GF-D8 (cell line): ENCODE measurements around the gene TRABD.
"Not testable (repeated sequence)": the region's sequence is repeated elsewhere in the genome, so short reads cannot be mapped to it uniquely, and the experiment has no call there.

Experiments
- DNase-seq: peaks from one replicate; lab custom pipeline; 2025; lab: John Stamatoyannopoulos, UW

TRABD gene

DNA sequence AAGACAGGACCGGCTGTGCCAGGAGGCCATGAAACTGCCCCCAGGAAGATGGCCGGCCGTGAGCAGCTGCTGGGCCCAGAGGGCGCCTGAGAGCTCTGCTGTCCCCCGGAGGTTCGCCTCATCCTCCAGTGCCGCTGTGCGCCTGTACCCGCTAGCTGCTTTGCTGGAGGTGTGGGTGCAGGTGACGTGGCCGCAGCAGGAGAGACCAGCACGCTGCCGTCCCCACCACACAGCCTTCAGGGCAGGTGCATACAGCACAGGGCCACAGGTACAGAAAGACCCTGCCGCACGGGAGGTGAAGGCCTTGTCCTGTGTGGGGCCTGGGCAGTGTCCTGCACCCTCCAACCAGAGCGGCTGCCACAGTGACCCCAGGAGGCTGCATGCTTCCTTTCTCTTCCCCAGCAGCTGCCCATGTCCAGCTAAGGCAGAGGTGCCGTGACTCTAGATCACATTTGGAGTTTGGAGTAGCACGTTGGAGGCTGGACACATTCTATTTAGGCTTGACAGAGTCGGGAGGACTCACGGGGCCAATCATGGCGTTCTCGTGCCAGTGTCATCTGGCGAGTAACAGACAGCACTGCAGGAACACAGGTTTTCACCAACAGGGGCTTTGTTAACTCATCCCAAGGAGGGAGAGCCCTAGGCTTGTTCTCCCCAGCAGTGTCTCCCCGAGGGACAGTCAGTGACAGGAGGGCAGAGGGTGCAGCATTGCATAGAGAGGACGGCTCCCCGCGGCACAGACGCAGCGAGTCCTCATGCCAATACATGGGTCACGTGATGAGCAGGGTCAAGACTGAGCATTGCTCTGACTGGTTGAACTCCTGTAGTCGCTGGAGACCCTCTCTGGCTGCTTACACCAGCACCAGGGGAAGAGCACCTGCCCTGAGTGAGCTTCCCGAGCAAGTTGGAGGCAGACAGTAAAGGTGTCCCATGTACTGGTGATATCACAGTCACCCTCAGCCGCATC is 33.9 kb upstream of the TRABD start:
- DNase-seq, result no peak

DNA sequence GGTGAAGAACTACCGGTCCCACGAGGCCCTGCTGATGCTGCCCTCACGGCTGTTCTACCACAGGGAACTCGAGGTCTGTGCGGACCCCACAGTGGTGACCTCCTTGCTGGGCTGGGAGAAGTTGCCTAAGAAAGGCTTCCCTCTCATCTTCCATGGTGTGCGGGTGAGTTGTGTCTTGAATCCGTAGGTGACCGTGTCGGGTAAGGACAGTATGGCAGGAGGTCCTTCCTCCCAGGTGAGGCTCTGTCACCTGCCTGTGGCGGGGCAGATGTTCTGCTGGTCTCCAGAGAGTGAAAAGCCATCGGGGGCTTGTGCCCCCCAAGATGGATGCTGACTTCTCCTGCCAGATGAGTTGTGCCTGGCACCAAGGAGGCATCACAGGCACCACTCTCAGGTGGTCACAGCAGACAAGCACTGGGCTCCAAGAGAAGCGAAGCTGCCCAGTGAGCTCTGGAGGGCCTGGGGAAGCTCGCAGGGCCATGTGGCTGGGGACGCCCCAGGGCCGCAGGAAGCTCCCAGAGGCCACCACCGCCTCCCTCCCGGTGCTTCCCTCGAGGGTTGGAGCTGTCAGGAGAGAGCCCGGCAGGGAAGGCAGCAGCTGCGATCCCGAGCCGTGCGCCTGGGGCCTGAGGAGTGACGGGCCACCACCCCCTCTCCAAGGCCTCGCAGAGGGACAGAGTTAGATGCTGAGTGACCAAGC is 32.5 kb upstream of the TRABD start:
- DNase-seq, result no peak

DNA sequence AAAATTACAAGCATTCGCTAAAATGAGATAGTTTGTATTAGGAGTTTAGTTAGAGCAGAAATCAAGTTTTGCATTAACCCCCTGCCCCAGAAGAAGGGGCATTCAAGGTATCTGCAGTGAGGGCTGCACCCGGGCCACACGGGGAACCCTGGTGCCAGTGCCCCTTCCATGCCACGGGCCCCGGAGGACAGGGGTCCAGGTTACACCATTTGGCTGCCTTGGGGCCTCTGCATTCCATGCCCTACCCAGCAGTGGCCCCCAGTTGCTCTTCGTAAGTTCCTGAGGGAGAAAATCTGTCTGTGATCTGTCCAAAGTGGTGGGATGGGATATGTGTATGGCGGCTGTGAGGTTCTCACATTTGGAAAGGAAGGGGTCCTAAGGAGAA is 32.0 kb upstream of the TRABD start:
- no peak for DNase-seq

DNA sequence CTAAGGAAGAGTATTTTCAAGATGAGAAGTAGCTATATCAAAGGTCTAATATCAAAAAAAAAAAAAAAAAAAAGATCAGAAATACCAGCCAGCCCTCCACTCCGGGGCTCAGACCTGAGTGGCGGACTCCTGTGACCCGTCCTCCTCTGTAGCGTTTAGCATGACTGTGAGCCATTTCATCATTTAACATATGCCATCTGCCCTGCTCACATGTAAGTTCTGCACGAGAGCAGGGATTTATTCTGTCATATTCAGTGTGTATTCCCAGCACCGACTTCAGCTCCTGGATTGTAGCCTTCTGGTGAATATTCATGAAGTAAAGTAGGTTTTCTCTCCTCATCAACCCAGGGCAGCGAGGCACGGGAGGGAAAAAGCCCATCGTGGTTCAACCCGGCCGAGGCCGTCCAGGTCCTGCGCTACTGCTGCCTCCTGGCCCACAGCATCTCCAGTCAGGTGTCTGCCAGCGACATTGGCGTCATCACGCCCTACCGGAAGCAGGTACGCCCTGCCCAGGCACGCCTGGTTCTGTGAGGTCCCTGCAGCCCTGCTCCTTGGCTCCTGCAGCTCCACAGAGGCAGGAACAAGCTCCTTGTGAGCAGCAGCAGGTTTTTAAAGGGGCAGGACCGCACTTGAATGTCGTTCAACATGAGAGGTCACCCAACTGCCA is 27.9 kb upstream of the TRABD start:
- DNase-seq, result no peak

DNA sequence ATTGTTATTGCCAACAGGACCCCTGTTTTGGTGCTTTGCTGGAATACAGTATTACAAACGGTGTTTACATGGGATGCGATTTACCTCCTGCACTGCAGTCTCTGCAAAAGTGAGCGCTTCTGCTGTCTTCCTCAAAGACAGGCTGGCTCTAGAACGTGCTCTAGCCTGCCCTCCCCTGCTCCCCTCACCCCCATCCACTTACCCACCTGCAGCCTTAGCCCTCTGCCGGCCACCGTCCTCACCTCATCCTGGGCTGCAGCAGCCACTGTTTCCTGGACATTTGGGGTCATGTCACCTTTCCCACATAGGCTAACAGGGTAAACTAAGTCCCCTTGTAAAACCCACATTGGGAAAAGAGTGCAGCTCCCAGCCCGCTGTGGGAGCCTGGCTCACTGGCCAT is 24.8 kb upstream of the TRABD start:
- no peak for DNase-seq

DNA sequence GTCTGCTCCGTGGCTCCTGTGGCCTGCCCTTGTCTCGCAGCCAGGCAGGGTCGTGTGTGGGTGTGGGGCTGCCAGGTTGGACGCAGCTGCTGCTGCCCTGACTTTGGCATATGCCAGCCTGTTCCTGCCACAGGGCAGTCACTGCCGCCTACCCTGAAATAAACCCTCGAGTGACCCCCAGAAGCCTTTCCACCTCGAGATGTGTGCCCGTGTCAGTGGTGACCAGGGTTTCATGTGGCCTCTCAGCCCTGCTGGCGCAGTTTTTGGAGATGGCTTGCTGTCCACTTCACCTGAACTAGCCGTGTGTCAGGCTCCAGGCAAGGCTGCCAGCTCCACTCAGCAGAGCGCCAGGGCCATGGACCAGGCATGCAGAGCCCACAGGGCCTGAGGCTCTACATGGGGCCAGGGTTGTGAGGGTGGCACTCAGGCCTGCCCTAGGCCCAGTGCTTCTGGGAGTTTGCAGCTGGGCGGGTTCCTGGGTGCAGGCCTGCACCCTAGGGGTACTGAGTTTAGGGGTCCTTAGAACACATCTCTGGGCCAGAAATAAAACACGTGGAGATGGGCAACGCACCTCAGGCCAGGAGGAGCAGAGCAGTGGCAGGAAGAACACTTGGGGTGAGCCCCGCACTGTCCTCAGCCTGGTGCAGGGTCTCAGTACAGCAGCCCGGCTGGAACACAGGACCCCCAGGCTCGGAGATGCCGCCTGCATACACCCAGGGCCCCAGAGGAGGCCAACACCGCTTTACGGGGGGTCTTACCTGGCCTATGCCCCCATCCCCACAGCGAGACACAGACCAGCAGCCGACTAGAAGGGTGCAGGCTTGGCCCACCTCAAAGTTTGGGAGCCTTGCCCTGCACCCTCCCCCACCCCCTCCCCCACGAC is 24.0 kb upstream of the TRABD start:
- no peak for DNase-seq

DNA sequence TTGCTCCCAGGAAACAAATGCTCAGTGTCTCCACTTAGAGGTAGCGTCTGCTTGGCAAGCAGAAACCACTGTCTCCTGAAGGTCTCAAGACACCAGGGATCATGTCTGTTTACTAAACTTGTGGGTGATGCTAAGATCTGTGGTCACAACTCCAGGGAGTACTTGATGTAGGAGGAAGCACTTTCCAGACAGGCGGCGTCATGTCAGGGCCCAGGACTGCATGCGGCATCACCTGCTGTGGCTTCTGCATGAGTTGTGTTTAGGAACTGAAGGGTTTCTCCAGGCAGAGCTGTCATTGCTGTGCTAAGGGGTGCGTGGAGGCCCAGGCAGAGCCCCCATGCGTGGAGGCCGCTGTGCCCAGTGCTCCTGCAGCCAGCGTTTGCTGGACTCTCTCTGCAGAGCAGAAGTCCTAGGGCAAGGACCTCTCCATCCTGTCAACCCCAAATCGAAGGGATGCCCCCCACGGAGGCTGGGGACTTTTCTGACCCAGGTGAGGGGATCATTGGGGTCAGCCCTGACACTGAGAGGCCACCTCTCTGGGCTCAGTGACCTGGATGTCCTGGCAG is 23.2 kb upstream of the TRABD start:
- no peak for DNase-seq

DNA sequence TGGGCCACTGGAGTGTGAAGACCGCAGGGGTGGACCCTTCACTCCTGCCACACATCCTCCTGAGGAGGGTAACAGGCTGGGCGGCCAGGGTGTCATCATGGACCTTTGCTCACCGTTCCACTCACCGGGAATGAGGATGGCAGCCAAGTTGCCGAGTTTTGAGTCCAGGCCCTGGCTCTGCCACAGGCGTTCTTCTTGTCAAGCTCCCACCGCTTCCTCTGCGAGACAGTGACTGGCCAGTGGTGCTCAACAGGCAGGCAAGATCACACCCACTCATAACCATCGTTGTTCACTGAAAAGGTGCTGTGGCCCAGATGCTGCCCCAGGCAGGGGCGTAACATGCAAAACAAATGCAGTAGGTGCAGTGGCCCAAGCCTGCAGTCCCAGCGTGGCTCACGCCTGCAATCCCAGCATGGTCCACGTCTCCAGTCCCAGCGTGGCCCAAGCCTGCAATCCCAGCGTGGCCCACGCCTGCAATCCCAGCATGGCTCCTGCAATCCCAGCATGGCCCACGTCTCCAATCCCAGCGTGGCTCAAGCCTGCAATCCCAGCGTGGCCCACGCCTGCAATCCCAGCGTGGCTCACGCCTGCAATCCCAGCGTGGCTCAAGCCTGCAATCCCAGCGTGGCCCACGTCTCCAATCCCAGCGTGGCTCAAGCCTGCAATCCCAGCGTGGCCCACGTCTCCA is 20.1 kb upstream of the TRABD start:
- DNase-seq, result no peak

DNA sequence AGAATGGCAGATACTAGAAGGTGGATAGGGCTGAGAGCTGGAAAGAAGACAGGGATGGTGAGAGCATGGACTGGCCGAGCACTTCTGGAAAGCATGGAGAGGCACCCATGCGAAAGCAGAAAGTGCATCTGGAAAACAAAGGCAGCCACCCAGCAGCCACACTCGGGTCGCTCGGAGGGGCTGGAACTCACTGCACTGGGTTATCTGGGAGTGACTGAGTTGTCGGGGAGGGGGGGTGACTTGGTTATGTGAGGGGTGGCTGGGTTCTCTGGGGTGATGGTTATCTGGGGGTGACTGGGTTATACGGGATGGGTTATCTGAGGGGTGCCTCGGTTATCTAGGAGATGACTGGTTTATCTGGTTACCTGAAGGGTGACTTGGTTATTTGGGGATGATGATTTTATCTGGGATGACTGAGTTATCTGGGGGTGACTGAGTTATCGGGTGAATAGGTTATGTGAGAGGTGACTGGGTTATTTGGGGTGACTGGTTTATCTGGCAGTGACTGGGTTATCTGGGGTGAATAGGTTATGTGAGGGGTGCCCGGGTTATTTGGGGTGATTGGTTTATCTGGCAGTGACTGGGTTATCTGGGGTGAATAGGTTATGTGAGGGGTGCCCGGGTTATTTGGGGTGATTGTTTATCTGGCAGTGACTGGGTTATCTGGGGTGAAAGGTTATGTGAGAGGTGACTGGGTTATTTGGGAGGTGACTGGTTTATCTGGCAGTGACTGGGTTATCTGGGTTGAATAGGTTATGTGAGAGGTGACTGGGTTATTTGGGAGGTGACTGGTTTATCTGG is 17.8 kb upstream of the TRABD start:
- DNase-seq, result no peak

DNA sequence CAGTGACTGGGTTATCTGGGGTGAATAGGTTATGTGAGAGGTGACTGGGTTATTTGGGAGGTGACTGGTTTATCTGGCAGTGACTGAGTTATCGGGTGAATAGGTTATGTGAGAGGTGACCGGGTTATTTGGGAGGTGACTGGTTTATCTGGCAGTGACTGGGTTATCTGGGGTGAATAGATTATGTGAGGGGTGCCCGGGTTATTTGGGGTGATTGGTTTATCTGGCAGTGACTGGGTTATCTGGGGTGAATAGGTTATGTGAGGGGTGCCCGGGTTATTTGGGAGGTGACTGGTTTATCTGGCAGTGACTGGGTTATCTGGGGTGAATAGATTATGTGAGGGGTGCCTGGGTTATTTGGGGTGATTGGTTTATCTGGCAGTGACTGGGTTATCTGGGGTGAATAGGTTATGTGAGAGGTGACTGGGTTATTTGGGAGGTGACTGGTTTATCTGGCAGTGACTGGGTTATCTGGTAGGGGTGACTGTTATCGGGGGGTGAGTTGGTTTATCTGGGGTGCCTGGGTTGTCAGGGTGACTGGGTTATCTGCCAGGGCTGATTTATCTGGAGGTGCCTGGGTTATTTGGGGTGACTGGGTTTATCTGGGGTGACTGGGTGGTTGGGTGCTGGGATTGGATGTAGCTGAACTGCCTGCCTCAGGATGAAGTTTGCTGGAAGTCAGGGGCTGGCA is 17.1 kb upstream of the TRABD start:
- not testable (repeated sequence) for DNase-seq

DNA sequence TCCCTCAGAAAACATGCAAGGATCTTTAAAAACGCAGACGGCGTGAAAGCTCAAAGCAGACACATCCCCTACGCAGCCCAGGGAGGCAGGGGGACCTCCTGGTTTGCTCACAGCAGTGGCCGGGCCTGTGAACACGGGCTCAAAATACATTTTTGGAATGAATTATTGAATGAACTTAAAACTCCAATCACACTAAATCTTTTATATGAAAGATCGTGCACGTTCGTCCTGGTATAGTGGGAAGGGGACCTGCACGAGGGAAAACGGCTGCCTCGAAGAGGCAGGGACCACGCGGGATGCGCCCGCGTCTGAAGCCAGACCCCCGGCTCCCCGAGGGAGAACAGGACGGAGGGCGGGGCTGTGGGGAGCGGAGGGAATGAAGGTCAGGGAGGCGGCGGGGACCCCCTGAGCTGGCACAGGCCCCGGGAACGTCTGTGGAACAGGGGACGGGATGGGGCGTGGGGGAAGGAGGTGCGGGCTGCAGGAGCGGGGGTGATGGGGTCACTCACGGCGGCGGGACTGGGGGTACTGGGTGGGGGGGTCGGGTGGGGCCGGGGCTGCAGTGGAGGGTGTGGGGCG is 16.4 kb upstream of the TRABD start:
- DNase-seq, result no peak

DNA sequence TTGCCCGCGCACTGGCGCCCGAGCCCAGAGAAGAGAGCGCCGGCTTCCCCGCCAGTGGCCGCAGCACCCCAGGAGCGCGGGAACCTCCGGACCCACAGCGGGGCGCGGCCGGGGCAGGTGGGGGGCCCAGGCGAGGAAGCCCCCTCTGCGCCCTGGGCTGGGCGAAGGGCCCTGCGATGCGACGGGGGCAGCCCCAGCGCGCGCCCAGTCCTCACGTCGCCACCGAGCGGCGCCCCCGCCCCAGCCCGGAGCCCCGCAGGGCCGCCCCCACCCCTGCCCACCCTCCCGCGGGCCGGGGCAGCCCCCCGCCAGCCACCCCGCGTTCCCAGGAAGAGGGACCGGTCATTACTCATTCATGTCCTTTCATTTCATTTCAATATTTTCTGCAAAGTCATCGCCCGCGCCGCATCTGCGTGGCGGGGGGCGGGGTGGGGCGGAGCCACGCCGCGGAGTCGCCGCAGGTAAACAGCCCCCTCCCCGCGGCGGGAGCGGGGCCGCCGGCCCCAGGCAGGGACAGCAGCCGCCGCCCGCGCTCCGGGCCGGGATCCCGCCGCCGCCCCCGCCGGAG is 15.9 kb upstream of the TRABD start:
- no peak for DNase-seq

DNA sequence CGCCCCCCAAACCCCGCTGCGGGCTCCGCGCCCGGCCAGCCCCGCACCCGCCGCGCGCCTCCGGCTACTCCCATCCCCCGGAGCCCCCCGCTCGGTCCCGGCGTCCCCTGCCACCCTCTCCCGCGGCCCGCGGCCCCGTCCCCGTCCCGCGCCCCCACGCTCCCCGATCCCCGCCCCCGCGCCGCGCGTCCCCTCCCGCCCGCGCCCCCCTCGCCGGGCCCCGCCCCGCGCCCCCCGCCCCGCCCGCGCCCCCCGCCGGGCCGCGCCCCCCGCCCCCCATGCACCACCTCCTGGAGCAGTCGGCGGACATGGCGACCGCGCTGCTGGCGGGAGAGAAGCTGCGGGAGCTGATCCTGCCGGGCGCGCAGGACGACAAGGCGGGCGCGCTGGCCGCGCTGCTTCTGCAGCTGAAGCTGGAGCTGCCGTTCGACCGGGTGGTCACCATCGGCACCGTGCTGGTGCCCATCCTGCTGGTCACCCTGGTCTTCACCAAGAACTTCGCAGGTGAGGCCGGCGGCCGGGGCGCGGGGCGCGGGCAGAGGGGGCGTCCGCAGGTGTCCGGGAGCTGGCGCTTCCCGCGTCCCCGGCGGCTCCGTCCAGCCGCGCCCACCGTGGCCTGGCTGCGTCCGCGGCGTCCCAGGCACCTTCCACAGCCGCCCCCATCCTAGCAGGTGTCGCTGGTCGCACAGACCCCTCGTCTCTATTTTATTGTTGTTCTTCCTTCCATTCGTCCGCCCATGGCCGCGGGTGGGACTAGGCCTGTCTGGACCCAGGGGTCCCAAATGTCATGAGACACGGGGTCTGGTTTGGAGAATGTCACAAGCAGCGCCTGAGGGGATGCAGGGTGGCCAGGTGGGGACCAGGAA is 15.0 kb upstream of the TRABD start, which contains the start of gene PANX2:
Gene PANX2, plus strand, starts transcription at position 279 of the 866 bp plus-strand sequence. Its CDS starts 0 bp downstream, at position 279.
- DNase-seq, result no peak

DNA sequence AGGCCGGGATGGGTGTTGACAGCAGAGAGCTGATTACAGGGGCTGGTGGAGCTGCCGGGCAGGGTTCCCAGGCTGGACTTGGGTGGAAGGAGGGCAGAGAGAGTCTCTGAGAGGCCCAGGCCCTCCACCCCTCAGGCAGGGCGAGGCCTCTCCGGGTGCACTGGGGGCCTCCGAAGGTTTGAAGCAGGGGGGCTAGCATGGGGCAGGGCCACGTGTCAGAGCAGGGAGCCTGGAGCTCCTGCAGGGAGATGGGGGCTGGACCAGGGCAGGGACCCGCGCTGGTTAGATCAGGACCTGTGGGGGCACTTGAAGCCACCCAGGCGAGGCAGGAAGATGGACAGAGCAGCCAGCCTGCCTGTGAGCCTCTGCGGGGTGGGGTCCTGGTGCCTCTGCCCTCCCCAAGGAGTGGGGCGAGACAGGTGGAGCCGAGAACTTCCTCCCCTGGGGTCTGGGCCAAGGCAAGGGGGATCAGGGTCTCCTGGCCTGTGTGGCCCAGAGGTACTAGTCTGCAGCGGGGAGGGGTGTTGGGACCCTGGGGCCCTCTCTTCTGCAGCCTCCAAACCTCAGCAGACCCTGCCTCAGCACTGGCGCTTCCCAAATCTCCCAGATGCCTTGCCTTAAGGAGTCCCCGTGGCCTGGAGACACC is 14.3 kb upstream of the TRABD start:
- DNase-seq, result no peak

DNA sequence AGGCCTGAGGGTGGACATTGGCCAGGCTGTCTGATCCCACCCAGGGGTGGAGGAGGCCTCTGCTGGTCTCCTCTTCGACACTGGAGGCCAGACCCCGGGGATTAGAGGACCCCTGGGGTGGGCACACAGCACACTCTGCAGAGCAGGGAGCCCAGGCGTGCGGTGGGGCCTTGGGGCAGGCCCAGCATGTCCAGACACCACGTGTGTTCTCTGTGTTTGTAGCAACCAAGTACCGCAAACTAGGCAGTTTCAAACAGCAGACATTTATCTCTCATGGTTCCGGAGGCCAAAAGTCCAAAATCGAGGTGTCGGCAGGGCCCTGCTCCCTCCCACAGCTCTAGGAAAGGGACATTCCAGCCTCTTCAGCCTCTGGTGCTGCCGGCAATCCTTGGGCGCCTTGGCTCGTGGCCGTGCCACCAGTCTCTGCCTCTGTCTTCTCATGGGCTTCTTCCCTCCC is 13.7 kb upstream of the TRABD start:
- no peak for DNase-seq

DNA sequence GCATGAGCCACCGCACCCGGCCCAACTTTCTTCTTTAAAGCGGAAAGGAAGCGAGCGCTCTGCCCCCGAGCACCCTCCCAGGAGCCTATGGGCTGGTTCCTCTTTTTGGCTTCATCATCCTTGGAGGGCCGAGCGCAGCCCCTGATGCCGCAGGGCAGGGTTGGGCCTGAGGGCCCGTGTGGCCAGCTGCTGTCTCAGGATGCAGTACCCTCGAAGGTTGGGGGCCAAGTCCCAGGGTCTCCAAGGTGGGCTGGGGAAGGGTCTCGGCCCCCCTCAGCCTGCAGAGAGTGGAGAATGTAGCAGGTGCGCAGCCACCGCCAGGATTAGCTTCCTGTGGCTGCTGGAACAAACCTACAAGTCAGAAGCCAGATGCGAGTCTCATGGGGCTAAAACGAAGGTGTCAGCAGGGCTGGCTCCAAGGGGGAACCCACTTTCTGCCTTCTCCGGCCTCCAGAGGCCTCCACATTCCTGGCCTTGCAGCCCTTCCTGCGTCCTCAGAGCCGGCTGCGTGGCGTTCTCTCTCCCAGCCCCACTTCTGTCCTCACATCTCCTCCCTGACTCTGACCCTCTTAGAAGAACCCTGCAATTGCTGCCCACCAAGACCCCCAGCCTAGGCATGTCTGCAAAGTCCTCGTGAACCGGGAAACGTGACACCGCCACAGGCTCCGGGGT is 12.3 kb upstream of the TRABD start:
- no peak for DNase-seq
